Thyroid gland (tissue), 4 donors: ENCODE measurements around the gene CCR5. TPM values are rescaled to one million over a fixed set of nuclear protein-coding genes. Genes with fewer than 3 reads are reported as not detected.
A peak's percentile ranks its signal among the peaks of the same experiment; 100 is the strongest.

ENCODE experiments used
- DNase-seq, 2 donors: peaks; one replicate each; pipeline ENCODE4 v3.0.0-alpha.2; 2019
- H3K27ac ChIP-seq, 3 donors: fragments of 200-600 bp; sonication (generic); 1 replicate in 2 of 3; 2 replicates in 1 of 3; pipeline ENCODE4 v1.5.1; 2016 to 2019; ENCODE audit warnings: mild to moderate bottlenecking in 1 of 3, moderate library complexity in 1 of 3
- H3K27me3 ChIP-seq: fragments of 200-600 bp; sonication (generic); one replicate; pipeline ENCODE4 v1.5.1; 2019
- H3K36me3 ChIP-seq, 2 donors: fragments of 200-600 bp; sonication (generic); one replicate each; pipeline ENCODE4 v1.5.1; 2016 to 2019
- H3K4me1 ChIP-seq, 2 donors: fragments of 200-600 bp; sonication (generic); one replicate each; pipeline ENCODE4 v1.5.1; 2017 to 2019
- H3K4me3 ChIP-seq, 3 donors: fragments of 200-600 bp; sonication (generic); replicated peaks in 1 of 3; 1 replicate in 2 of 3; 2 replicates in 1 of 3; pipeline ENCODE4 v1.5.1; 2016; ENCODE audit warnings: mild to moderate bottlenecking in 1 of 3
- H3K9me3 ChIP-seq: fragments of 200-600 bp; sonication (generic); one replicate; pipeline ENCODE4 v1.5.1; 2017
- POLR2A ChIP-seq, 2 donors: fragments of 450-650 bp; IDR thresholded peaks; one replicate each; pipeline ENCODE4 v1.6.1; 2017; ENCODE audit warnings: antibody characterized with exemption in 2 of 2, mild to moderate bottlenecking in 2 of 2, moderate library complexity in 1 of 2
- WGBS, 2 donors: methylation state at CpG; one replicate each; pipeline ENCODE4 v1.1.5; 2017; 5-methylcytosine and 5-hydroxymethylcytosine counted together
- intact Hi-C: fragments of 100-400 bp; cut with DNase I; formaldehyde crosslinking; loops from one replicate; pipeline ENCODE4 v1.15.1; 2023
- total RNA-seq, 4 donors: library from RNA; depleted of rRNA; stranded (reverse); fragments of >200 nt; gene quantifications; one replicate each; pipeline ENCODE4 v1.2.3, GENCODE V29; 2016
- TF ChIP-seq, protein P1 (sequence below), 6 experiments: fragments of 200-600 bp in 3 of 6; fragments of 450-650 bp in 3 of 6; sonication (generic) in 3 of 6; IDR thresholded peaks; one replicate each; pipeline ENCODE4 v1.5.1; 2016 to 2019; ENCODE audit warnings: antibody characterized with exemption in 6 of 6, mild to moderate bottlenecking in 2 of 6, inconsistent platforms in 1 of 6, moderate library complexity in 1 of 6

CCR5 gene
- total RNA-seq, 4 donors from 2014 or later = 0.40 to 0.56 (median 0.49) TPM; not detected in 1

DNA sequence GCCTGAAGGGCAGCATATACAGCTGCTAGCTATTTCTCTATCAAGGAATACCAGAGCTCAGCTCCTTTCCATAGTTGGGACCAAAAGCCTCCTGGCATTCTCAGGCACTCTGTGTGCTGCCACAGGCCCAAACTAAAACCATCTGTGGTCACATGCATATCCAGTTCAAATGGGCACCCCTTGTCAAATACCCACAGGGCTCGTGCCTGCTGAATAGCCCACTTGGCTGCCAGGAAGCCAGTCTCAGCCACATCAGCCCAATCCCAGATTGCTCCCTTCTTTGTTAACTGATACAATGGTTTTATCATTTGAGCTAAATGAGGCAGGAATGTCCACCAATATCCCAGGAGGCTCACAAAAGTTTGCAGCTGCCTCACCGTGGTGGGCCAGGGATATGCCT, 50.2 kb downstream of the CCR5 start:
- H3K27ac ChIP-seq = no peak overlapping the region
- TF ChIP-seq, protein P1, sequence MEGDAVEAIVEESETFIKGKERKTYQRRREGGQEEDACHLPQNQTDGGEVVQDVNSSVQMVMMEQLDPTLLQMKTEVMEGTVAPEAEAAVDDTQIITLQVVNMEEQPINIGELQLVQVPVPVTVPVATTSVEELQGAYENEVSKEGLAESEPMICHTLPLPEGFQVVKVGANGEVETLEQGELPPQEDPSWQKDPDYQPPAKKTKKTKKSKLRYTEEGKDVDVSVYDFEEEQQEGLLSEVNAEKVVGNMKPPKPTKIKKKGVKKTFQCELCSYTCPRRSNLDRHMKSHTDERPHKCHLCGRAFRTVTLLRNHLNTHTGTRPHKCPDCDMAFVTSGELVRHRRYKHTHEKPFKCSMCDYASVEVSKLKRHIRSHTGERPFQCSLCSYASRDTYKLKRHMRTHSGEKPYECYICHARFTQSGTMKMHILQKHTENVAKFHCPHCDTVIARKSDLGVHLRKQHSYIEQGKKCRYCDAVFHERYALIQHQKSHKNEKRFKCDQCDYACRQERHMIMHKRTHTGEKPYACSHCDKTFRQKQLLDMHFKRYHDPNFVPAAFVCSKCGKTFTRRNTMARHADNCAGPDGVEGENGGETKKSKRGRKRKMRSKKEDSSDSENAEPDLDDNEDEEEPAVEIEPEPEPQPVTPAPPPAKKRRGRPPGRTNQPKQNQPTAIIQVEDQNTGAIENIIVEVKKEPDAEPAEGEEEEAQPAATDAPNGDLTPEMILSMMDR (IDR thresholded peaks at IDR 0.05) = no peak
- no peak for TF ChIP-seq POLR2A (IDR thresholded peaks at IDR 0.05)
- H3K4me3 ChIP-seq = no peak overlapping the region
- WGBS, 2 donors = 92 to 93% methylated on average over 2 of the region's 2 CpGs
- H3K9me3 ChIP-seq = no peaks in the 10 kb centered on the region
- DNase-seq = no peak
- intact Hi-C loops = no loop called here
- no peaks in the 10 kb centered on the region for H3K27me3 ChIP-seq
- no peaks in the 10 kb centered on the region for H3K4me1 ChIP-seq
- H3K36me3 ChIP-seq = no peaks in the 10 kb centered on the region

DNA sequence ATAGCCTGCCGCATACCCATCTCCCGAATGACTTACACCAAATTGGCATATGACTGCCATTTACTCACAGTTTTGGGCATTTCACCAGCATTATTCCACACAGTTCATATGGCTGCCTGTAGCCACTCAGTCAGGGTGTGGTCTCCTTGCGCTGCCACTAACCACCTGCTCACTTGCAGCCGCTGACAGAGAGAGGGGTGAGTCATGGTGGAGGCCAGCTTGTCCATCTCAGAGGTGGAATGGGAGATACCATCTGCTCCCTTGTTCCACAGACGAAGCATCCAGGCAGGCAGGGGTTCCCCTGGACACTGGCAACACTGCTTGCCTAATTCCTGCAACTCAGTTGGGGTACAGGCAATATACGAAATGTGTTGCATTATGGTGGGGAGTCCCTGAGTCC, 51.9 kb downstream of the CCR5 start:
- no peaks in the 10 kb centered on the region for H3K9me3 ChIP-seq
- 98 to 99% methylated on average over 5 to 6 of the region's 6 CpGs for WGBS, 2 donors
- H3K27me3 ChIP-seq = no peaks in the 10 kb centered on the region
- no peaks in the 10 kb centered on the region for H3K4me1 ChIP-seq
- no peak overlapping the region for H3K4me3 ChIP-seq
- intact Hi-C loops = no loop called here
- DNase-seq = no peak
- no peaks in the 10 kb centered on the region for H3K36me3 ChIP-seq
- TF ChIP-seq, protein P1 (IDR thresholded peaks at IDR 0.05) = no peak
- TF ChIP-seq POLR2A (IDR thresholded peaks at IDR 0.05) = no peak
- no peak overlapping the region for H3K27ac ChIP-seq

DNA sequence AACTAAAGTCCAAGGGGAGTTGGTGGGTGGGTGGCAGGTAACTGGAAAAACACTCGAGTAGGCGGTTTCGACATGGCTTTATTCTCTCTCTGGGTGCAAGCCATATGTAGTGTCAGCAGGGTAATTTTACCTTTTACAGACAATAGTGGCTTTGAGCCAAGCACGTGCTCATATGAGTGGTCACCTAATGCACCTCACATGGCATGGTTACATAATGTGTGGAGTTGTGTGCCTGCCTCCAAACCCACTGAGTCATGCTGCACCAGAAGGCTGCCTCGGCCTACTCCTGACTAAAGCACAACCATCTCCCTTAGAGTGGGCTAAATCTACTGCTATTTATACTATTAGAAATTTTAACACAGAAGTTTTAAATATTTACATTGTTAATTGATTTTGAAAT, 52.8 kb downstream of the CCR5 start:
- intact Hi-C loops = no loop called here
- H3K9me3 ChIP-seq = no peaks in the 10 kb centered on the region
- WGBS, 2 donors = 66 to 78% methylated on average over 5 of the region's 5 CpGs
- H3K4me1 ChIP-seq = no peaks in the 10 kb centered on the region
- H3K27ac ChIP-seq = no peak overlapping the region
- DNase-seq = peak; percentile 19 to 20
- no peaks in the 10 kb centered on the region for H3K36me3 ChIP-seq
- no peak overlapping the region for H3K4me3 ChIP-seq
- no peak for TF ChIP-seq POLR2A (IDR thresholded peaks at IDR 0.05)
- TF ChIP-seq, protein P1 (IDR thresholded peaks at IDR 0.05) = no peak
- H3K27me3 ChIP-seq = no peaks in the 10 kb centered on the region

Other genes with a start within 250 kb of the CCR5 start
- 1 to 10 TPM in 3 of 4 donors, under 1 TPM in 1; 0.98 to 3.4 (median 2.3) TPM for gene CCR1, start 162.6 kb upstream of the CCR5 start, total RNA-seq
- not detected for gene CCR3, start 128.5 kb upstream of the CCR5 start, total RNA-seq
- 1 to 10 TPM in 3 of 4 donors, under 1 TPM in 1; 0.89 to 4.4 (median 1.8) TPM for gene CCR2, start 16.8 kb upstream of the CCR5 start, total RNA-seq
- gene CCRL2, start 36.3 kb downstream of the CCR5 start, total RNA-seq = 1 to 10 TPM in 1 of 4 donors, under 1 TPM in 3; 0.33 to 1.5 (median 0.81) TPM
- 10 to 100 TPM in 3 of 4 donors, 1 to 10 TPM in 1; 6.3 to 48.6 (median 32.5) TPM for gene LTF, start 94.0 kb downstream of the CCR5 start, total RNA-seq
- gene RTP3, start 127.0 kb downstream of the CCR5 start, total RNA-seq = not detected
- 10 to 100 TPM; 25.0 to 37.4 (median 31.0) TPM for gene LRRC2, start 195.4 kb downstream of the CCR5 start, total RNA-seq
- gene FAM240A, start 241.6 kb downstream of the CCR5 start, total RNA-seq = 1 to 10 TPM in 1 of 4 donors, under 1 TPM in 1, not detected in 2; 0.22 to 1.1 TPM